Breast epithelium (tissue), 4 donors: ENCODE data around the gene FRS3. TPM values are rescaled to one million over a fixed set of nuclear protein-coding genes. Genes with fewer than 3 reads are reported as not detected.

Experiments used
- DNase-seq, 2 donors: peaks; one replicate each; pipeline ENCODE4 v3.0.0-alpha.2; 2019; ENCODE audit warnings: low spot score in 2 of 2
- H3K27ac ChIP-seq, 2 donors: fragments of 200-600 bp; sonication (generic) in 1 of 2; one replicate each; pipeline ENCODE4 v1.5.1; 2016 to 2019; ENCODE audit warnings: mild to moderate bottlenecking in 1 of 2
- H3K27me3 ChIP-seq, 2 donors: fragments of 200-600 bp; sonication (generic) in 1 of 2; one replicate each; pipeline versions ENCODE4 v1.5.1 to v1.6.0; 2017 to 2019; ENCODE audit warnings: control low read depth in 1 of 2, mild to moderate bottlenecking in 1 of 2
- H3K36me3 ChIP-seq: fragments of 200-600 bp; one replicate; pipeline ENCODE4 v1.5.1; 2019
- H3K4me1 ChIP-seq, 2 donors: fragments of 200-600 bp; sonication (generic); one replicate each; pipeline ENCODE4 v1.5.1; 2016 to 2019; ENCODE audit warnings: control low read depth in 1 of 2
- H3K4me3 ChIP-seq, 3 donors: fragments of 200-600 bp; sonication (generic); 1 replicate in 2 of 3; 2 replicates in 1 of 3; pipeline ENCODE4 v1.5.1; 2016 to 2019; ENCODE audit warnings: mild to moderate bottlenecking in 3 of 3, moderate library complexity in 2 of 3
- H3K9me3 ChIP-seq, 2 donors: fragments of 200-600 bp; sonication (generic) in 1 of 2; one replicate each; pipeline ENCODE4 v1.5.1; 2016 to 2019; ENCODE audit warnings: control low read depth in 1 of 2
- POLR2A ChIP-seq: fragments of 450-650 bp; IDR thresholded peaks from one replicate; pipeline ENCODE4 v1.6.1; 2016; ENCODE audit warnings: antibody characterized with exemption, mild to moderate bottlenecking, moderate library complexity
- POLR2AphosphoS5 ChIP-seq, 3 donors: sonication (generic); formaldehyde crosslinking; IDR thresholded peaks; one replicate each; pipeline ENCODE4 v1.6.1; 2017; ENCODE audit warnings: antibody characterized with exemption in 3 of 3
- intact Hi-C: fragments of 100-400 bp; cut with DNase I; formaldehyde crosslinking; loops from one replicate; pipeline ENCODE4 v1.15.1; 2023; ENCODE audit warnings: low total_unique reads
- total RNA-seq, 3 donors: library from RNA; depleted of rRNA; stranded (reverse); fragments of >200 nt; gene quantifications; one replicate each; pipeline ENCODE4 v1.1.0, GENCODE V29; 2016
- TF ChIP-seq, protein P1 (sequence below), 3 donors: fragments of 450-650 bp; IDR thresholded peaks; one replicate each; pipeline ENCODE4 v1.5.1; 2016 to 2017; ENCODE audit warnings: antibody characterized with exemption in 3 of 3, mild to moderate bottlenecking in 3 of 3, moderate library complexity in 3 of 3

The FRS3 gene
- total RNA-seq, 3 donors from 2014 or later: 3.5 to 4.3 (median 3.8) TPM

DNA sequence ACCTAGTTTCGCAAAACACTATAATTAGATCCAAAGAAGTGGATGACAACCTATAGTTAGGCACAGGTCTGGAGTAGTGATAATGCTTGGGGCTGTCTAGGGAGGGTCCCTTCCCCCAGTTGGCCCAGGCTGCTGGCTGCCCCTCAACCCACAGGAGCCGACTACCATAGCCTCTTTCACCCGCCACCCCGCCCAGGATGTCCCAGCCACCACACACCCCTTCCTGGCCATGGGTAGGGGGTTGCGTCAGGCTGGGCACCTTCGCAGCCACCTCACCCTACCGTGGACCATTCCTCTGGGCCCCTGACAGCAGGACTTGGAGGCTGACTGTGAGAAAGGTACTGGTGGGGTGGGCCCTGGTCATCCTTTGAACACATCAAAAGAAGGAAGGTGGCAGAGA lies 52.8 kb downstream of the FRS3 start:
- H3K27me3 ChIP-seq: no peaks in the 10 kb centered on the region
- DNase-seq: no peak
- H3K36me3 ChIP-seq: no peaks in the 10 kb centered on the region
- H3K9me3 ChIP-seq: no peaks in the 10 kb centered on the region
- H3K4me3 ChIP-seq: no peak overlapping the region
- no peak for TF ChIP-seq POLR2AphosphoS5 (IDR thresholded peaks at IDR 0.05)
- TF ChIP-seq, protein P1, sequence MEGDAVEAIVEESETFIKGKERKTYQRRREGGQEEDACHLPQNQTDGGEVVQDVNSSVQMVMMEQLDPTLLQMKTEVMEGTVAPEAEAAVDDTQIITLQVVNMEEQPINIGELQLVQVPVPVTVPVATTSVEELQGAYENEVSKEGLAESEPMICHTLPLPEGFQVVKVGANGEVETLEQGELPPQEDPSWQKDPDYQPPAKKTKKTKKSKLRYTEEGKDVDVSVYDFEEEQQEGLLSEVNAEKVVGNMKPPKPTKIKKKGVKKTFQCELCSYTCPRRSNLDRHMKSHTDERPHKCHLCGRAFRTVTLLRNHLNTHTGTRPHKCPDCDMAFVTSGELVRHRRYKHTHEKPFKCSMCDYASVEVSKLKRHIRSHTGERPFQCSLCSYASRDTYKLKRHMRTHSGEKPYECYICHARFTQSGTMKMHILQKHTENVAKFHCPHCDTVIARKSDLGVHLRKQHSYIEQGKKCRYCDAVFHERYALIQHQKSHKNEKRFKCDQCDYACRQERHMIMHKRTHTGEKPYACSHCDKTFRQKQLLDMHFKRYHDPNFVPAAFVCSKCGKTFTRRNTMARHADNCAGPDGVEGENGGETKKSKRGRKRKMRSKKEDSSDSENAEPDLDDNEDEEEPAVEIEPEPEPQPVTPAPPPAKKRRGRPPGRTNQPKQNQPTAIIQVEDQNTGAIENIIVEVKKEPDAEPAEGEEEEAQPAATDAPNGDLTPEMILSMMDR (IDR thresholded peaks at IDR 0.05): no peak
- TF ChIP-seq POLR2A: no peak
- H3K27ac ChIP-seq: peak overlapping the region in 1 of 2 donors; percentile 82
- H3K4me1 ChIP-seq: peaks cover 9 to 13% of the 10 kb centered on the region in 2 donors
- intact Hi-C loops: no loop called here

DNA sequence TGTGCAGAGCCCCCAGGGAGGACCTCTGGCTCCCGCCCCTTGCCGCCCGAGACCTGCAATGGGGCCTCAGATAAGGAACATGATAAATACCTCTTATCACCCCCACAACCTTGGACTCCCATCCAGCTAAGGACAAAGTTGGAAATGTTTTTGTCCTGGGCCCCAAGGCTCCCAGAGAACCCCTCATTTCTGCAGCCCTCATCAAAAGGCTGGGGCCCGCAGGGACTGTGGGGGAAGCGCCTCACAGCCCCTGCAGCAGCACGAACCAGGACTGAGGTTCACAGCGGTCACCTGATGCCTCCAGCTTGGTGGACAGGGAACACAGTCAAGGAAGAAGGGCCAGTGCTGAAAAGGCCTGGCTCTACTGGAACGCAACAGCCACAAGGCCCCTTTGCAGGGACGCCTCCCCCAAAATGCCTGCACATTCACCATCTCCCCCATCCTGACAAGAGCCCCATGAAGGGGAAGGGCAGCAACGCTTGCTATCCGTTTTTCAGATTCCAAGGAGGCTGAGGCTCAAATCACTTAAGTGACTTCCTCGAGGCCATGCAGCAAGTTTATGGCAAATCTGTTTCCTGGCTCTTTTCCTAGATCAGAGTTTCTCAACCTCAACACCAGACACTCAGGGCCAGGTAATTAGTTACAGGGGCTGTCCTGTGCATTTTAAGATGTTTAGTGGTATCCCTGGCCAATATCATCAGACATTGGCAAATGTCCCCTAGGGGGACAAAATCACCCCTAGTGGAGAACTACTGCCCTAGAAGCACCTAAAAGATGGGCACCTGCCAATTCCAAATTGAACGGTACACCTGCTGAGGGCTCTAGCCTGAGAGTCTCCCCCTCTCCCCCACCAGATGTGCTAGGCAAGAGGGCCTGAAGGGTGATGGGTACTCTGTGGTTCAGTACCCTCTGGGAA lies 54.9 kb downstream of the FRS3 start:
- no peak overlapping the region for H3K4me3 ChIP-seq
- H3K27me3 ChIP-seq: no peaks in the 10 kb centered on the region
- peak overlapping the region; percentile 27 to 77 for H3K27ac ChIP-seq
- DNase-seq: no peak
- TF ChIP-seq, protein P1 (IDR thresholded peaks at IDR 0.05): no peak
- TF ChIP-seq POLR2AphosphoS5 (IDR thresholded peaks at IDR 0.05) (no peak), POLR2A (no peak)
- H3K9me3 ChIP-seq: no peaks in the 10 kb centered on the region
- intact Hi-C loops: no loop called here
- H3K36me3 ChIP-seq: no peaks in the 10 kb centered on the region
- H3K4me1 ChIP-seq: peaks cover 9 to 13% of the 10 kb centered on the region in 2 donors

DNA sequence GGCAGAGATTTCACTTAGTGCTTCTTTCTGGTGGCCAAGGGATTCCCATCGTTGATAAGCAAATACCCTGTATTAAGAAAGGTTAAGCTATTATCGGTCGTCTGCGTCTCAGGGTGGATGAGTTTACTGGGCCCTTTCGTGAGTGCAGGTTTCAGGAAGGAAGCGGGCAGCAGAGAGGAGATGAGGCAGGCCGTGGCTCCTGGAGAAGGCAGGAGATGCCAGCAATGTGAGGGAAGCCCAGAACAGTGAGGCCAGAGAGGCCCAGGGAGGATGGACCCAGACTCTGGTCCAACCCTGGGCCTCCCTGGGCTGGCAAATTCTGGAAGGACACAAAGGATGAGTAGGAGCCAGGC lies 55.5 kb downstream of the FRS3 start:
- peaks cover 9 to 13% of the 10 kb centered on the region in 2 donors for H3K4me1 ChIP-seq
- H3K36me3 ChIP-seq: no peaks in the 10 kb centered on the region
- TF ChIP-seq, protein P1 (IDR thresholded peaks at IDR 0.05): no peak
- TF ChIP-seq POLR2A (no peak), POLR2AphosphoS5 (IDR thresholded peaks at IDR 0.05) (no peak)
- no peak overlapping the region for H3K4me3 ChIP-seq
- no peaks in the 10 kb centered on the region for H3K27me3 ChIP-seq
- H3K9me3 ChIP-seq: no peaks in the 10 kb centered on the region
- intact Hi-C loops: no loop called here
- no peak for DNase-seq
- H3K27ac ChIP-seq: peak overlapping the region; percentile 57 to 77

GRCh38 chr6:41723530-41724227 lies 56.0 kb downstream of the FRS3 start:
- Histone ChIP-seq H3K4me3 (peak overlapping the region in 1 of 3 donors; percentile 37), H3K4me1 (peaks cover 9 to 13% of the 10 kb centered on the region in 2 donors)
- DNase-seq: peak in 1 of 2 donors; percentile 72

More at GRCh38 chr6:41723530-41724227, 56.0 kb downstream of the FRS3 start:
- Histone ChIP-seq H3K36me3 (no peaks in the 10 kb centered on the region), H3K27me3 (no peaks in the 10 kb centered on the region), H3K27ac (peak overlapping the region; percentile 57 to 77), H3K9me3 (no peaks in the 10 kb centered on the region)
- intact Hi-C loops: no loop called here
- TF ChIP-seq POLR2A: no peak
- TF ChIP-seq, protein P1 (IDR thresholded peaks at IDR 0.05): no peak
- TF ChIP-seq POLR2AphosphoS5 (IDR thresholded peaks at IDR 0.05): peak in 2 of 3 donors; percentile 35 to 47
